AG10803 (cell line): Measurements from ENCODE around the gene PSMA2.

Experiments used
- DNase-seq: peaks from one replicate; pipeline ENCODE4 v3.0.0; 2010; ENCODE audit warnings: low read depth
- H3K4me3 ChIP-seq: 2 replicates; pipeline ENCODE4 v1.5.1; 2011; ENCODE audit warnings: mild to moderate bottlenecking, low read length, control low read depth
- TF ChIP-seq, protein P1 (sequence below): conservative IDR thresholded peaks from 2 replicates; pipeline ENCODE4 v1.5.1; 2011; ENCODE audit warnings: mild to moderate bottlenecking, low read length, control low read depth, inconsistent platforms

PSMA2 gene

DNA sequence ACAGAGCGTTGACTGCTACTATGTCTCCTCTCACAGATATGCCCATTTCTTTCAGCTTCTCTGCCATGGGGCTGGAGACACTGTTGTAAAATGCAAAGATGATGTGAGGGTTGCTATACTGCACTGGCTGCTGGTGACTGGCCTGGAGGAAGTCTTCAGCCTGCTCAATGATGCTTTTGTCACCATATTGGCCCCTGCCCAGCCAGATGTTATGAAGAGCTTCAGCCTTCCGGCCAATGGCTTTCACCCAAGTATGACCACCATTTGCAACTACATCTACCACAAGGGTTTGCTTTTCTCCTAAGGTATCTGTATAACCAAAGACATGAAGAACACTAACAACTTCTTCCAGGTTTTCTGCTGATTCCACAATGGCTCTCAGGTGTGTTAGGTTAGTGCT, 21.7 kb downstream of the PSMA2 start:
- TF ChIP-seq, protein P1, sequence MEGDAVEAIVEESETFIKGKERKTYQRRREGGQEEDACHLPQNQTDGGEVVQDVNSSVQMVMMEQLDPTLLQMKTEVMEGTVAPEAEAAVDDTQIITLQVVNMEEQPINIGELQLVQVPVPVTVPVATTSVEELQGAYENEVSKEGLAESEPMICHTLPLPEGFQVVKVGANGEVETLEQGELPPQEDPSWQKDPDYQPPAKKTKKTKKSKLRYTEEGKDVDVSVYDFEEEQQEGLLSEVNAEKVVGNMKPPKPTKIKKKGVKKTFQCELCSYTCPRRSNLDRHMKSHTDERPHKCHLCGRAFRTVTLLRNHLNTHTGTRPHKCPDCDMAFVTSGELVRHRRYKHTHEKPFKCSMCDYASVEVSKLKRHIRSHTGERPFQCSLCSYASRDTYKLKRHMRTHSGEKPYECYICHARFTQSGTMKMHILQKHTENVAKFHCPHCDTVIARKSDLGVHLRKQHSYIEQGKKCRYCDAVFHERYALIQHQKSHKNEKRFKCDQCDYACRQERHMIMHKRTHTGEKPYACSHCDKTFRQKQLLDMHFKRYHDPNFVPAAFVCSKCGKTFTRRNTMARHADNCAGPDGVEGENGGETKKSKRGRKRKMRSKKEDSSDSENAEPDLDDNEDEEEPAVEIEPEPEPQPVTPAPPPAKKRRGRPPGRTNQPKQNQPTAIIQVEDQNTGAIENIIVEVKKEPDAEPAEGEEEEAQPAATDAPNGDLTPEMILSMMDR: no peak
- no peak for DNase-seq
- H3K4me3 ChIP-seq: no peak overlapping the region

DNA sequence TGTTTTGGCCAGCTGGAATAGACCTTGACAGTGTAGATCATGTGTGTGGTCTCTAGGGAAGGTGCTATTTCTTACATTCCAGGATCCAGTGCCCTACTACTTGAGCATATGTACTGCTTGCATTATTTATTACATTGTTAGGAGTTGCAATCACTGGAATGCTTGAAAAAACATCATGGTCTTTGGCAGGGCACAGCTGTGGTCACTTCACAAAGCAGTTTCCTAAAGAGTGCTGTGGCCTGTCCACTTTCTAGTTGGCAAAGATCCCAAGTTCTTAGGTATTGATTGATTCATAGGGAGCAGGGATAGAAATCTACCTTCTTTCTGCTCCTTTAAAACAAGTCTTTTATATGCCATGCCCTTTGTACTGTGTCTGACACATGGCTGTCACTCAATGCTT, 24.7 kb downstream of the PSMA2 start:
- DNase-seq: peak; percentile 74
- H3K4me3 ChIP-seq: no peak overlapping the region
- TF ChIP-seq, protein P1: no peak

DNA sequence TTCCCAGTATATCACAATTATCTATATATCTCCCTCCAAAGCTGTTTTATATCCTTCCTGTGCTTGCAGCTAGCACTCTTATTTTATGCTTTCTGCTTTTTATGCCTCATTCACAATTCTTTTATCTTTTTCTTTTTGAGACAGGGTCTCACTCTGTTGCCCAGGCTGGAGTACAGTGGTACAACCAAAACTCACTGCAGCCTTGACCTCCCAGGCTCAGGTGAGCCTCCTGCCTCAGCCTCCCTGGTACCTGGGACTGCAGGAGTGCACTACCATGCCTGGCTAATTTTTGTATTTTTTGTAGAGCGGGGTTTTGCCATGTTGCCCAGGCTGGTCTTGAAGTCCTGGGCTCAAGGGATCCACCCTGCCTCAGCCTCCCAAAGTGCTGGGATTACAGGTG, 25.8 kb downstream of the PSMA2 start:
- no peak overlapping the region for H3K4me3 ChIP-seq
- no peak for DNase-seq
- TF ChIP-seq, protein P1: no peak

DNA sequence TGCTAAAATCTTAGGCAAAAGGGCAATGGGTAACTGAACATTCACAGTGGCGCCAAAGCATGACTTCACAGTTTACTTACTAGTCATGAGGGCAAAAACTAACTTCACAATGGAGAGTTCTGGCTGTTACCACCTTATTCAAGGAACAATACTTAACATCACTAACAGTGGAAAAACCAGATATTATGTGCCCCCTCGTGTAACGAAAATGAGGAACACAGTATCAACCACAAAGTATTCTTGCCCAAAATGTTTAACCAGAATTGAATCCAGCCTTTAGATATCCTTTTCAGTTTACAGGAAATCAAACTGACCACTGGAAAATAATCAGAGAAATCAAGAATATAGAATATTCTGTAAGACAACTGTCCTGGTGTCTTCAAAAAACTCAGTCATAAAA, 29.6 kb downstream of the PSMA2 start:
- DNase-seq: no peak

DNA sequence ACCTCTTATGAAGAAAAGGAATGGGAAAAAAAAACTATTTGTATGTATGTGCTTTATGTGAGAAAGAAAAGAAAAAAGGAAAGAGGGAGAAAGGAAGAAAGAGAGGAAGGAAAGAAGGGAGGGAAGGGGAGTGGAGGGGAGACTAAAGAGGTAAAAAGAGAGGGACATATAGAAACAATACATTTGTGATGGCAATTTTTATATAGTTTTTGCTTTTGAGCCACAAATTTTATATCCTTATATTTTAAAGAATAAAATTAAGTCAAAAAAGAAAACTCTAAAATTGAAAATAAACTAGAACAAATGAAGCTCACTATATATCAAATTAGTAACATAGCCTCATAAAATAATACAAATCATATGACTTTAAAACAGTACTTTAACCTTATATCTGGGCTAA, 31.1 kb downstream of the PSMA2 start:
- H3K4me3 ChIP-seq: no peak overlapping the region
- TF ChIP-seq, protein P1: no peak
- no peak for DNase-seq

More for the DNA sequence above, 29.6 kb downstream of the PSMA2 start:
- TF ChIP-seq, protein P1: no peak
- no peak overlapping the region for H3K4me3 ChIP-seq

DNA sequence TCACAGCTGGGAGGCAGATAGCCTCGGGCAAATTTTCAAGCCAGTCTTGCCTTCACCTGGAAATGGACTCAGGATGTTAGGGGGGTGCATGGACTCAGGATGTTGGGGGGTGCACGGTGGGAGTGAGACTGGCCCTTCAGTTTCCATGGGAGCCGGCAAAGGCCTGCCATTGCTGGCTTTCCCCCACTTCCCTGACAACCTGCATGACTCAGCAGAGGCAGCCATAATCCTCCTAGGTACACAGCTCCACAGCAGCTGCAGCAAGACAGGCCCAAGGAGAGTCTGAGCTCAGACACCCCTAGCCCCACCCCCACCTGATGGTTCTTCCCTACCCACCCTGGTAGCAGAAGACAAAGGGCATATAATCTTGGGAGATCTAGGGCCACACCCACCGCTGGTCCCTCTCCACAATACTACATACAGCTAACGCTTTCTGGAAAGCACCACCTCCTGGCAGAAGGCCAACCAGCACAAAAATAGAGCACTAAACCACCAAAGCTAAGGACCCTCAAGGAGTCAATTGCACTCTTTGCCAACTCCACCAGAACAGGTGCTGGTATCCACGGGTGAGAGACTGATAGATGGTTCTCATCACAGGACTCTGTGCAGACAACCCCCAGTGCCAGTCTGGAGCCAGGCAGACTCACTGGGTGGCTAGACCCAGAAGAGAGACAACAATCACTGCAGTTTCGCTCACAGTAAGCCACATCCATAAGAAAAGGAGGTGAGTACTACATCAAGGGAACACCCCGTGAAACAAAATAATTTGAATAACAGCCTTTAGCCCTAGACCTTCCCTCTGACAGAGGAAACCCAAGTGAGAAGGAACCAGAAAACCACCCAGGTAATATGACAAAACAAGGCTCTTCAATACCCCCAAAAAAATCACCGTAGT, 38.4 kb downstream of the PSMA2 start:
- no peak overlapping the region for H3K4me3 ChIP-seq
- no peak for DNase-seq
- TF ChIP-seq, protein P1: no peak

DNA sequence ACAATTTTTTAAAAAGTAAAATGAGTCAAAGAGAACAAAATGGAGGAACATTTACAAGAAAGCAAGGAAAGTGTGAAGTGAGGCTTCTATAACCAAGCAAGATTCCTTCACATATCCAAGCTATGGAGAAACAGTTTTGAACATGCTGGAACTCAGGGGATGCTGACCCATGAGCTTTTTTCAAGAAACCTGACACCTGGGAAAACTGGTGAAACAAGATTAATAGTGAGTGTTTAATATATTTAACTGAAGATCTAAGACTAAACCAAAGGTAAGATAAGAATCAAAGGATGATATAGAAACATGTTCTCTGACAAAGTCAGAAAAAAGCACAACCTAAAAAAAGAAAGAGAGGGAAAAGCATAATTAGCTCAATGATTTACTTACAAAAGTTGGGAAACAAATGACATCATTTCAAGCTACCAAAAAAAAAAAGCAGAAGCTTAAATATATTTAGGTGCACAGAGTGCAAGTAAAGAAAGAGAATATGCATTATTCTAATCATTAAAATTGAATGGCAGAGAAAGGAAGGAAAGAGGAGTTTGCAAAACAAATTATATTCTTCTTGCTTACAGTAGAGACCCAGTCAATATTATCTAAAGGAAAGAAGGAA, 45.0 kb downstream of the PSMA2 start:
- no peak overlapping the region for H3K4me3 ChIP-seq
- TF ChIP-seq, protein P1: no peak
- DNase-seq: no peak
